HG02973 (cell line): ENCODE measurements around the gene CSTF2T.
"Not testable (repeated sequence)": the region's sequence is repeated elsewhere in the genome, so short reads cannot be mapped to it uniquely, and the experiment has no call there.

Experiments
- ATAC-seq: cut with Tn5 transposase; IDR thresholded peaks from one replicate; pipeline ENCODE4 v1.9.1; 2021; ENCODE audit warnings: moderate library complexity; ENCODE audit not compliant: unreplicated experiment

The CSTF2T gene

DNA sequence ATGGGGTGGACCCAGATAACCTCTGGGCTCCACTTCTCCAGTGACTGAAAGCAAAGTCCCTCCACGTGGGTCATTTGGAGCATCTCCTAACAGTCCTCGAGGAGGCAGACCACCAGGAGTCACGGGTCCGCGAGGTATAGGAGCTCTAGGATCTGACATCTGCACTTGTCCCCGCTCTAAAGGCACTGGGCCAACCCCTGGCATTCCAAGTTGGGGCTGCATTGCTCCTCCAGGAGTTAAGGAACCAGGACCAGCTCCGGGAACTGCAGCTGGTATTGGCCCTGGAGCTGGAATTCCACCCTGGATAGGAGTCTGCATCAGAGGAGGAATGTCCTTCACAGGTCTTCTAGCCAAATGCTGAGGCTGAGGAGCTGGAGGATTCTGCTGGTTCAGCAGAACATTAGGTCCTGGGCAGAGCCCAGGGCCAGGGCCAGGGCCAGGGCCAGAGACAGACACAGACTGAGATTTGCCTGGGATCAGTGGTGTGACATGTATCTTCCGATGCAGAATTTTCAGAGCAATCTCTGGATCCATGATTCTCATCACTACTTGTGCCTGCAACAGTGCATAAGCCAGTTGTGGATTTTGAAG is 827 bp downstream of the CSTF2T start:
- ATAC-seq, result no peak

- ATAC-seq, result no peak
These were observed 3.1 kb downstream of the CSTF2T start for GRCh38 chr10:51696251-51696650.

GRCh38 chr10:51694086-51694768 is 5.2 kb downstream of the CSTF2T start:
- ATAC-seq, result no peak

DNA sequence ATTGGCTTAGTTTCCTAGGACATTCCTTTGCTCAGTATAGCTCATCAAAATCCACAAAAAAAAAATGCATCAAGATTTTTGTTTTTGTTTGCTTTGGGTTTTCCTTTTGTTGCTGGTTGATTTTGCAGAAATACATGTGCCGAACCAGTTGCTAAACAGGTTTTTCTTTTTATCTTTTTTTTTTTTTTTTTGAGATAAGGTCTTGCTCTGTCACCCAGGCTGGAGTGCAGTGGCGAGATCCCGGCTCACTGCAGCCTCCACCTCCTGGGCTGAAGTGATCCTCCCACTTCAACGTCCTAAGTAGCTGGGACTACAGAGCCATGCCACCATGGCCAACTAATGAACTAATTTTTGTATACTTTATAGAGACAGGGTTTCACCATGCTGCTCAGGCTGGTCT is 8.3 kb downstream of the CSTF2T start:
- no peak for ATAC-seq

GRCh38 chr10:51689536-51689935 is 9.9 kb downstream of the CSTF2T start:
- ATAC-seq, result no peak

GRCh38 chr10:51688826-51689225 is 10.6 kb downstream of the CSTF2T start:
- not testable (repeated sequence) for ATAC-seq

DNA sequence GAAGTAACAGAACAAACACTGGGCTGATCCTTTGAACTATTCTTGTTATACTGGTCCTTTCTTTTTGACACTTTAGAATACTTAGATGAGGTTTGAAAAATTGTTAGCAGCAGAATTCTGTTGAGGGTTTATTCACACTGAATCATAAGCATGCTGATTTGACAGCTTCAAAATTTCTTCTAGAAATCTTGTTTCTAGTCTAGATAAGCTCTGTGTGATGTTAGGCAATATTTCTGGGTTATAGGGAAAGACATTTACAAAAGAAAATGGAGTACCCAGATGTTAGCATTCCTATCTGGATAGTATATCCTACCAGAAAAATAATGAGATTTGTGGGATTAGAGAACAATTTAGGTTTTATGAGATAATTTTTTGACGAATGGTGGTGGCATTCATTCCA is 12.1 kb downstream of the CSTF2T start:
- ATAC-seq, result no peak

DNA sequence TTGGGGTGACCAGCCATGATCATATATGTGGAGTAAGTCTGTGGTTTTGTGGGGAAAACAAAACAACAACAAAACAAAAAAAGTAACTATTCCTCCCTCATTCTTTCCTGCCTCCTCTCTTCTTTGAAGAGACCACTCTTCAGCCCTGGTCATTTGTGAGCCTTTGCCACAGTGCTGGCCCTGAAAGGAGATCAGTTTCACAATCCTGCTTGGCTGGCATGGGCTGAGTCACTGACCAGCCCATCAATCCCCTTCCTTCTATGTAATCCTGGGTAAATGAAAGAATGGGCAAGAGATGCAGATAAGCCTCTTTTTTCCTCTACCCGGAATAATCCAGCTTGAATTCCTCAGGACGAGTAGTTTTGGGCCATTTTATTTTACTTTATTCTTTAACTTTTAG is 13.6 kb downstream of the CSTF2T start:
- no peak for ATAC-seq

DNA sequence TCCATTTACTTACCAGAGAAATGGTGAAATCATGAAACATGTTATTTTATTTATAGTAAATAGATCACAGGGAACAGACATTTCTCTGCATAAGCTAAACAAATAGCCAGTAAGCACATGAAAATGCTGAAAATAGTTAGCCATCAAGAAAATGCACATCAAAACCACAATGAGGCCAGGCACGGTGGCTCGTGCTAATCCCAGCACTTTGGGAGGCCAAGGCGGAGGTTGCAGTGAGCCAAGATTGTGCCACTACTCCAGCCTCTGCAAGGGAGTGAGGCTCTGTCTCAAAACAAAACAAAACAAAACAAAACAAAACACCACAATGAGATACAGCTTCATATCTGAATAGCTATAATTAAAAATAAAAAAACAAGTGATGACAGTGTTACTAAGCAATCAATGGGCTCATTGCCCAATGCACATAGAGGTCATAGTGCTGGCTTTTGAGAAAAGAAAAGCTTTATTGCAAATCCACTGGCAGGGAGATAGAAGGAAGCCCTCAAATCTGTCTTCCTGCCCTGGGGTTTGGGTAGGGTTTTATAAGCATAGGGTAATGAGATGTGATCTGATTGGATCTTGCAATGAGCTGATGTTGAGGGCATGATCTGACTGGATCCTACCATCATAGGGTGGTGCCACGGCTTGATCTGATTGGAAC is 16.2 kb downstream of the CSTF2T start:
- ATAC-seq, result no peak

- ATAC-seq, result no peak
These were observed 19.6 kb downstream of the CSTF2T start for GRCh38 chr10:51679841-51680240.

DNA sequence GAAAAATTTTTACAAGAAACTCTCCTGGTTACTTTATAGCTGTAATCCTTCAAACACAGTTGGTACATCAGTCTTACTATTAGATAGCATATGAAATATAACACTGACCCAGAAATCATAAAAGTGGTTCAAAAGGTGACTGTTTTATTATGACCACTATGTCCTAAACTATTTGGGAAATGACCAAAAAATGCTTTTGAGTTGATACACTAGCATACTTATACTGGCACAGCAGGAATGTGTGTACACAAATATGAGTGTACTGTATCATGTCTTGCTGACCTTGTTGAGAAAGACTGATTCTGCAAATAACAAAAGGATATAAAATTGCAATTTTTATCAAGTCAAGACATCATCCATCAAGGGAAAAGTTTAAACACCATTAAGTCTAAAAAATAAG is 24.3 kb downstream of the CSTF2T start:
- no peak for ATAC-seq

DNA sequence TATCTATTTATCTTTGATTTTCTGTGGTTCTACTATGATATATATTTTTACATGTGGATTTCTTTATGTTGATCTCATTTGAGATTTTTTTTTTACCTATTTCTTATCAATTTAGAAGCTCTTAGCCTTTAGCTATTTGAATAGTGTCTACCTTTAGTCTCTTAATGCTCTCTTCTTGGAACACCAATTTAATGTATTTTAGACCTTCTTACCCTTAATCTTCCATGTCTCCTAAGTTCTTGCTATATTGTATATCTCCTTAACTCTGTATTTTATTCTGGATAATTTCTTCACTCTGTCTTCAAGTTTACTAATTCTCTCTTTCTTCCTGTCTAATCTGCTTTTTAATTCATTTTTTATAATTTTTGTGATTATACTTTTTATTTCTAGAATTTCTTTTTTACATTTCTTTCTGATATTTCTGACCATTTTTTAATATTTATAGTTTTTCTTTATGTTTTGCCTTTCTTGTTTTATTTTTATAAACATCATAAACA is 27.3 kb downstream of the CSTF2T start:
- ATAC-seq, result no peak

GRCh38 chr10:51669041-51669440 is 30.4 kb downstream of the CSTF2T start:
- ATAC-seq, result no peak

- no peak for ATAC-seq
These were observed 31.1 kb downstream of the CSTF2T start for GRCh38 chr10:51668336-51668689.

DNA sequence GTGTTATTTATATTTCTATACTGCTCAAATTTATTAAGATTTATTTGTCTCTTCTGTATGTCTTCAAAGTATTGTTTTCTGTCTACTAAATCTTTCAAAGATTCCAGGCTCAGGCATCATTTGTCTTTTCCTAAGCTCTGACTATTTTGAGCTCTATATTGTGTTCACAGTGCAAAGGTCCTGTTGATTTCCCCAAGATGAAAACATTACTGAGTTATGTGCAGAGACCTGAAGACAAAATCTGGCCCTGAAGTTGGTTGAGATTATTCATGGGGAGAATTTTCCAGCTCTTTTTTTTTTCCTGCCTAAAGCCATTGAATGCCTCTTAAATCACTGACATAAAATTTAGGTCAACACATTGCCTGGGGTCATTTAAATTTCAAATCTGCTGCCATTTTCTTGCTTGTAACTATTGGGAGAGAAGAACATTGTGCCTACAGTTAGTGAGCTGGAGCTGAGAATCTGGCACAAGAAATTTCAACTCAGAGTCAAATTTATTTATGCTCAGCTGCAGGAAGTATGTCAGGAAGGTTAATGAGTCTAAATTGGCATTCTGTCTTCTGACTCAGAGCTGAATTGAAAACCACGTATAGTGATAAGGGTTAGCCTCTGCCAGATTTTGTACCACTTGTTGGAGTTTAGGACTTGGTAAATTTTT is 31.6 kb downstream of the CSTF2T start:
- ATAC-seq, result no peak

- ATAC-seq, result no peak
These were observed 32.9 kb downstream of the CSTF2T start for GRCh38 chr10:51666456-51666855.

DNA sequence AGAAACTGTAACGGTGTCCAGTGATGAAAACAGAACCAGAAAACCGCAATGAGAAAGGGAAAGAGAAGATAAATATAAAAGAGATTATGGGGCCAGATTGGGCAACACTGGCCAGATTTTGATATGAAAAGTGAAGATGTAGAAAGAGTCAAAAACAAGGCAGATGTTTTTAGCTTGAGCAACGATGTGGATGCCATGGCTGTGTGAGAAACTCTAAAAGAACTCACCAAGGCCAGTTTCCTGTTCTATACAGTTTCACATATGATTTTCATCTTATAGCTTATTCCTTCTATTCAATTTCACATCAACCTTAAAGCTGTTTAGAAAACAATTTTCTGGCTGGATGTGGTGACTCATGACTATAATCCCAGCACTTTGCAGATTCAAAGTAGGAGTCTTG is 36.3 kb downstream of the CSTF2T start:
- no peak for ATAC-seq

DNA sequence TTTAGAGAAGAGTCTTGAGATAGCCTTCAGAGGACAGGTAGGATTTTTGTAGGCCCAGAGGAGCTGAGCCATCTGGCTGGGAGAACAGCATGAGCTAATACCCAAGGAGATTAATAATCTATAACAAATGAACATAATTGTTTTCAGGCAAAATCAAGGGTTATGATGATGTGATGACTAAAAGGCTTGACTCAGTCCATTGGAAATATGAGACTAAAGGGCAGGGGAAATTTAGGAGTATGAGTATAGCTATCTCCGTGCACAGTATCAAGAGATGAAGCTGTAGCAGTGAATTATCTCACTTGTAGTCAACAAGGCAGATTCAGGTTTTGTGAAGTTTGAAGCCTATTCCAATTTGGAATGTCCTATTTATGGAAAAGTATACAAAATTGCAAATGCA is 40.1 kb downstream of the CSTF2T start:
- no peak for ATAC-seq

- no peak for ATAC-seq
These were observed 41.4 kb downstream of the CSTF2T start for GRCh38 chr10:51658000-51658399.

DNA sequence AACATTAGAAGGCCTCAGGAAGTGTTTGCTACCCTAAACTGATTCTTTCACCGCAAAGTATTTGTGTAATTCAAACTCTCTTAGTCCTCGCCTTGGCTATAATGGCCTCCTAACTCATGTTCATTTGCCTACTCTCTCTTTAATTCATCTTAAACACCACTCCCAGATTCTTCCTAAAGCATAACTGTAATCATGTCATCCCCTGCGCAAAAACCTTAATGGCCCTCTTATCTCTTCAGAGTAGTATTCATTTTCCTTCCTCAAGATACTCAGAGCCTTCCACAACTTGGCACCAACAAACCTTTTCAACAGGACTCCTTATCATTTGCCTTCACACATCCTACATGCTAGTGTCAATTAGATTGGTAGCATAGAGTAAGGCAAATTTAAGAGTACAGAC is 42.9 kb downstream of the CSTF2T start:
- ATAC-seq, result no peak

- ATAC-seq, result no peak
These were observed 44.5 kb downstream of the CSTF2T start for GRCh38 chr10:51654918-51655317.

- ATAC-seq, result no peak
These were observed 46.4 kb downstream of the CSTF2T start for GRCh38 chr10:51653025-51653424.
